ENCODE data around the gene ABCA13. TPM values are rescaled to one million over a fixed set of nuclear protein-coding genes. Genes with fewer than 3 reads are reported as not detected.

Gene ABCA13
- total RNA-seq, 1 experiment from 2014 or later, result 1.7 TPM

GRCh38 chr7:48140001-48140681 lies 31.1 kb upstream of the ABCA13 start (continued):
- TF ChIP-seq POLR2AphosphoS5 (IDR thresholded peaks at IDR 0.05; ENCODE audit: low read depth, low read length), result peak; percentile 99

- in situ Hi-C loops (cut with HindIII; ENCODE audit: low pct_unique_long_range_greater_than_20kb, low sequenced_read_pairs), result no loop called here
- no TSS peak for BruUV-seq (replicated peaks)
- CTCF ChIA-PET, result no interaction called here
- Histone ChIP-seq H3K36me3 (ENCODE audit: control insufficient read depth, insufficient read depth, low read length) (no peaks in the 10 kb centered on the region), H3K9me3 (ENCODE audit: control insufficient read depth, insufficient read depth, low read depth, low read length) (no peaks in the 10 kb centered on the region), H3K4me3 (ENCODE audit: low read depth in 2 of 2, low read length in 2 of 2) (no peak overlapping the region), H3K27ac (ENCODE audit: low read length) (peak overlapping the region; percentile 98), H3K27me3 (ENCODE audit: control insufficient read depth, insufficient read depth, low read length) (no peaks in the 10 kb centered on the region), H3K4me1 (ENCODE audit: control insufficient read depth, insufficient read depth, low read length) (peaks cover 59% of the 10 kb centered on the region)
- POLR2A ChIA-PET, result no interaction called here
- ATAC-seq (no peak), DNase-seq (ENCODE audit: low read depth, low spot score) (no peak)
- intact Hi-C loops (cut with micrococcal nuclease; ENCODE audit: unreplicated experiment), result no loop called here
- TF ChIP-seq CTCF (IDR thresholded peaks at IDR 0.05) (no peak), REST (IDR thresholded peaks at IDR 0.05; ENCODE audit: insufficient read depth in 1 of 2, low read depth in 2 of 2, low read length in 1 of 2) (no peak), TCF7L2 (IDR thresholded peaks at IDR 0.05; ENCODE audit: low read depth, low read length) (no peak), SIN3A (IDR thresholded peaks at IDR 0.05; ENCODE audit: borderline replicate concordance, insufficient read depth, low read depth, low read length) (no peak), POLR2AphosphoS5 (IDR thresholded peaks at IDR 0.05; ENCODE audit: low read depth, low read length) (no peak)
Observed at GRCh38 chr7:48141521-48141920, 29.7 kb upstream of the ABCA13 start.

- DNase-seq (ENCODE audit: low read depth, low spot score), result no peak
- Histone ChIP-seq H3K27ac (ENCODE audit: low read length) (peak overlapping the region; percentile 98), H3K4me1 (ENCODE audit: control insufficient read depth, insufficient read depth, low read length) (peaks cover 67% of the 10 kb centered on the region), H3K36me3 (ENCODE audit: control insufficient read depth, insufficient read depth, low read length) (no peaks in the 10 kb centered on the region), H3K4me3 (ENCODE audit: low read depth in 2 of 2, low read length in 2 of 2) (no peak overlapping the region), H3K27me3 (ENCODE audit: control insufficient read depth, insufficient read depth, low read length) (no peaks in the 10 kb centered on the region; the same call in 1 of the 2 replicates), H3K9me3 (ENCODE audit: control insufficient read depth, insufficient read depth, low read depth, low read length) (no peaks in the 10 kb centered on the region)
- BruUV-seq (replicated peaks), result no TSS peak
- no peak for TF ChIP-seq CTCF (IDR thresholded peaks at IDR 0.05)
- peak; percentile 98 for TF ChIP-seq TCF7L2 (IDR thresholded peaks at IDR 0.05; ENCODE audit: low read depth, low read length)
- peak; percentile 93 for TF ChIP-seq POLR2AphosphoS5 (IDR thresholded peaks at IDR 0.05; ENCODE audit: low read depth, low read length)
- TF ChIP-seq REST (IDR thresholded peaks at IDR 0.05; ENCODE audit: insufficient read depth in 1 of 2, low read depth in 2 of 2, low read length in 1 of 2), result 0 out of 4 replicates have a peak, but pooled peaks of 1 of the 2 experiments have one; percentile 31
- TF ChIP-seq SIN3A (IDR thresholded peaks at IDR 0.05; ENCODE audit: borderline replicate concordance, insufficient read depth, low read depth, low read length), result no peak
- intact Hi-C loops (cut with micrococcal nuclease; ENCODE audit: unreplicated experiment) (no loop called here), in situ Hi-C loops (cut with HindIII; ENCODE audit: low pct_unique_long_range_greater_than_20kb, low sequenced_read_pairs) (no loop called here)
- peak; percentile 74 for ATAC-seq
- ChIA-PET CTCF (no interaction called here), POLR2A (interaction anchor here (0.9 kb wide), 1 partner anchor 18 kb away, joined by 3 read pairs; no protein-coding TSS in a partner anchor)
Observed at GRCh38 chr7:48144291-48144768, 26.9 kb upstream of the ABCA13 start.

All from Panc1 (cell line).